HG03175 (cell line): ENCODE measurements around the gene GCFC2.

Experiments used
- ATAC-seq: cut with Tn5 transposase; IDR thresholded peaks from one replicate; pipeline ENCODE4 v1.9.1; 2021; ENCODE audit warnings: mild to moderate bottlenecking, moderate library complexity; ENCODE audit not compliant: unreplicated experiment

The GCFC2 gene

DNA sequence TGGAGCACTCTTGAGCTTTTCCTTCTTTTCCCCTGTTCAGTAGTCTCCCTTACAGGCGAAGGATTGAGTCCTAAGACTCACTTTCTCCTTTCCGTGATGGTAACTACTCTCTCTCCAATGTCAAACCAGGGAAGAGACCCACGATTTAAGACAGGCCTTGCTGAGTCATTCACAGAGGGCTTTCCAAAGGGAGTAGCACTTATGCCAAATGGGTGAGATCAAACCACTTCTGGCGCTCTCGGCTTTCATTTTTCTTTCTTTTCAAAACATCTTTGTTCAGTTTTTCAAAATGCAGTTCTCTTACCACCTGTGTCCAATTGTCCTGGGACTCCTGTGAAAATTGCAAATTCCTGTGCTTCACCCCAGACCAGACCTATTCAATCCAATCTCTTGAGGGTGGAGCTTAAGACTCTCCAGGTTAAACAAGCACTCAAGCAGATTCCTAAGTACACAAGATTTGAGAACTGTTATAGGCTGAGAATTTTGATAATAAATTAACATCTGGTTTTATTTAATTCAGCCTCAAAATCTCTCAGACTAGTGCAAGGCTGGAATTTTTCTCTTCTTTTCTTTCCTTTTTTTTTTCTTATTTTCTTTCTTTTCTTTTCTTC is 78.5 kb downstream of the GCFC2 start:
- ATAC-seq: no peak

DNA sequence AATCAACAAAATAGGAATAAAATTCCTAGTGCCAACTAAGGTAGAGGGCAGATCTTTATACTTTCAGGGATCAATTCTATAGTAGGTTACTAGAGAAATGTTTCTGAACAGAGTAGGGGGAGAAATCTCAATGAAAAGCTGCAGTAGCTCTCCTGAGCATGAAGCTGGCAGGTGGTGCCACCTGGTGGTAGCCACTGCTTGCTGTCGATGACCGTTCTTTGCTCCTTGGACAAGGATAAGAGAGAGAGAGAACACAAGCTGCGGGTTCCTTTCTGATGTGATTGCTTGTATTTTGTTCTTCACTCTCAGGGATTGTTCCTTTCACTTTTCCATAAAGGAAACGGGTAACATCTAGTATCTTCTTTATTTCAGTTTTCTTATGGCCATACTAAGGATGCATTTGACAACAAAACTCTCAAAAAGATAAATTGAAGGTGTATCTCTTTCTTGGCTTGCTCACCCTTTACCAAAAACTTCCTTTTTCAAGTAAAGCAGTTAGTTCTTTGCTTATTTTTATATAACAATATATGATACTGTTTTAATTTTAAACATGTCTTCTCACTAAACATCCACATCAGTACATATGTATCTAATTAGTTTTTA is 82.7 kb downstream of the GCFC2 start:
- ATAC-seq: peak; percentile 88

- no peak for ATAC-seq
Measured at GRCh38 chr2:75622929-75623328, 87.8 kb downstream of the GCFC2 start.

- no peak for ATAC-seq
Measured at GRCh38 chr2:75622500-75622899, 88.2 kb downstream of the GCFC2 start.

- ATAC-seq: no peak
Measured at GRCh38 chr2:75621228-75621627, 89.5 kb downstream of the GCFC2 start.

DNA sequence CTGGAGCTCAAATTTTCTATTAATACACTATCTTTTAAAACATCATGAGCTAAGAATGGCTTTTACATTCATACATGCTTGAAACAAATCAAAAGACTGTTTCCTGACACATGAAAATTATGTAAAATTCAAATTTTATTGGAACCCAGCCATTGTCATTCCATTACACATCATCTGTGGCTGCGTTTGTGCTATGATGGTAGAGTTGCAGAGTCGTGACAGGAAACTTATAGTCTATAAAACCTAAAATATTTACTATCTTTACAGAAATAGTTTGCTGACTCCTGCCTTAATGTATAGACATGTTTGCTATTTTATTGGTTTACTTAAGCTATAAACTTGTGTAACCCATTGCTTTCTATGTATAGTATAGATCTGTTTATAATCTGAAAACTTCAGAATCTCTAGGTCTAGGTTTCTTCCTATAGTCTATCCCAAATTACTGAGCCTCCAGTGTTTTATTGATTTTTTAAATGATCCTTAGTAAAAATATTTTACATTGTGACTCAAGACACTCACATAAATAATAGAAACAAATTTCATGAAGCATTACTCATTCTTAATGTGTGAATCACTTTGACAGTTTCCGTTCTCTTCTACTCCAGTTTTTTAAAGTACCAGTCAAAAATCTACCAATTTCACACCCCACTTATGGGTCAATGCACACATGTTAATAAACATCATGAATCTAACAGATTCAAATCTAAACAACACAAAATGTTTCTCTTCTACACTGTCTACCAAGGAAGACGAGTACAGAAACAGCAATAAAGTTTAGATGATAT is 90.6 kb downstream of the GCFC2 start:
- ATAC-seq: no peak

DNA sequence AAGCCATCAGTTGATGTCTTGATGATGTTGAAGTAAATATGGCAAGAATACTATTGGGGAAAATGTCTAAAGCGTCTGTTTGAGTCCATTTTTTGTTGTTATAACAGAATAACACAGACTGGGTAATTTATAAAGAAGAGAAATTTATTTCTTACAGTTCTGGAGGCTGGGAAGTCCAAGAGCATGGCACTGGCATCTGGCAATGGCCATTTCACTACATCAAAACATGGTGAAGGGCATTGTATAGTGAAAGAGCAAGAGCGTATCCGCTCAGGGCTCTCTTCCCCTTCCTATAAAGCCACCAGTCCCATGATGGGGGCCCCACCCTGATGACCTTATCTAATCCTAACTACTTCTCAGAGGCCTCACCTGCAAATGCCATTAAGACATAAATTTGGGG is 93.8 kb downstream of the GCFC2 start:
- ATAC-seq: no peak

DNA sequence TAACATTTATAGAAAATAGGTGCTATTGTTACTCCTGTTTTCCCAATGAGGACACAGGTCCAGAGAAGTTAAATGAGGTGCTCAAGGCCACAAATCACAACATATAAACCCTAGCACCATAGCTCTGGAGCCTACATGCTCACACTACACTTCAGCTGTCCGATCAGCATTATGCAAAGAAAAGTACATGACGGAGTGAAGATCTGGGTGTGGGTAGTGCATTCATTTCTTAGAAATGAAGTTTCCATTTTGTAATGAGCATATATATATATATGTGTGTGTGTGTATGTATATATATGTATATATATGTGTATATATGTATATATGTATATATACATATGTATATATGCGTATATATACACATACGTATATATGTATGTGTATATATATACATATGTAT is 94.3 kb downstream of the GCFC2 start:
- no peak for ATAC-seq

GRCh38 chr2:75614162-75614651 is 96.5 kb downstream of the GCFC2 start:
- no peak for ATAC-seq

- ATAC-seq: no peak
Measured at GRCh38 chr2:75612862-75613243, 97.9 kb downstream of the GCFC2 start.
